H9 (cell line): Measurements from ENCODE around the gene PGA3. TPM values are rescaled to one million over a fixed set of nuclear protein-coding genes. Genes with fewer than 3 reads are reported as not detected.

Experiments used
- DNase-seq: peaks from one replicate; pipeline ENCODE4 v3.0.0-alpha.2; 2017
- H2AFZ ChIP-seq: one replicate; pipeline ENCODE4 v1.6.1; 2013; ENCODE audit warnings: mild to moderate bottlenecking, low read length, control low read depth, moderate library complexity
- H2AK5ac ChIP-seq: 2 replicates; pipeline ENCODE4 v1.6.1; 2013; ENCODE audit warnings: low read length, control low read depth, mixed read lengths; ENCODE audit not compliant: insufficient read length
- H2BK120ac ChIP-seq: one replicate; pipeline ENCODE4 v1.6.1; 2013; ENCODE audit warnings: low read depth, mild to moderate bottlenecking, low read length, control low read depth, inconsistent platforms; ENCODE audit not compliant: poor library complexity, severe bottlenecking
- H2BK12ac ChIP-seq: 2 replicates; pipeline ENCODE4 v1.6.1; 2013; ENCODE audit warnings: low read length, control low read depth, mixed read lengths, low read depth; ENCODE audit not compliant: insufficient read length
- H2BK15ac ChIP-seq: 2 replicates; pipeline ENCODE4 v1.6.1; 2013; ENCODE audit warnings: low read depth, low read length, control low read depth
- H2BK20ac ChIP-seq: one replicate; pipeline ENCODE4 v1.6.1; 2013; ENCODE audit warnings: low read depth, mild to moderate bottlenecking, low read length, control low read depth, inconsistent platforms; ENCODE audit not compliant: poor library complexity, severe bottlenecking
- H2BK5ac ChIP-seq: 2 replicates; pipeline ENCODE4 v1.6.1; 2013; ENCODE audit warnings: low read length, control low read depth, mixed read lengths; ENCODE audit not compliant: insufficient read length
- H3K14ac ChIP-seq: 2 replicates; pipeline ENCODE4 v1.6.1; 2013; ENCODE audit warnings: low read length, control low read depth; ENCODE audit not compliant: insufficient read depth
- H3K18ac ChIP-seq: 2 replicates; pipeline ENCODE4 v1.6.1; 2013; ENCODE audit warnings: low read depth, mild to moderate bottlenecking, mixed read lengths, low read length, control low read depth; ENCODE audit not compliant: insufficient read length
- H3K23ac ChIP-seq: 2 replicates; pipeline ENCODE4 v1.6.1; 2013; ENCODE audit warnings: low read length, control low read depth, mixed read lengths, low read depth; ENCODE audit not compliant: insufficient read length
- H3K23me2 ChIP-seq: 2 replicates; pipeline ENCODE4 v1.6.1; 2013; ENCODE audit warnings: low read depth, mild to moderate bottlenecking, mixed read lengths, low read length, control low read depth; ENCODE audit not compliant: insufficient read length, poor library complexity, severe bottlenecking
- H3K27ac ChIP-seq: 2 replicates; pipeline ENCODE4 v1.5.1; 2013; ENCODE audit warnings: low read length, control low read depth, mixed read lengths, low read depth; ENCODE audit not compliant: insufficient read length
- H3K27me3 ChIP-seq: 2 replicates; pipeline ENCODE4 v1.6.1; 2013; ENCODE audit warnings: low read length, control low read depth, inconsistent platforms; ENCODE audit not compliant: insufficient read depth
- H3K4ac ChIP-seq: 2 replicates; pipeline ENCODE4 v1.6.1; 2013; ENCODE audit warnings: low read depth, mild to moderate bottlenecking, control low read depth, inconsistent platforms, low read length, moderate library complexity
- H3K4me1 ChIP-seq: 2 replicates; pipeline ENCODE4 v1.6.1; 2013; ENCODE audit warnings: low read length, control low read depth, inconsistent platforms; ENCODE audit not compliant: insufficient read depth
- H3K4me2 ChIP-seq: 2 replicates; pipeline ENCODE4 v1.6.1; 2013; ENCODE audit warnings: low read length, control low read depth, mixed read lengths; ENCODE audit not compliant: insufficient read length, insufficient read depth
- H3K56ac ChIP-seq: 2 replicates; pipeline ENCODE4 v1.6.1; 2013; ENCODE audit warnings: low read depth, mild to moderate bottlenecking, mixed read lengths, low read length, control low read depth; ENCODE audit not compliant: insufficient read length
- H3K79me1 ChIP-seq: 2 replicates; pipeline ENCODE4 v1.6.1; 2013; ENCODE audit warnings: low read depth, mild to moderate bottlenecking, moderate library complexity, low read length, control low read depth, inconsistent platforms; ENCODE audit not compliant: insufficient read depth, poor library complexity, severe bottlenecking
- H3K79me2 ChIP-seq: 2 replicates; pipeline ENCODE4 v1.6.1; 2013; ENCODE audit warnings: low read length, control low read depth, inconsistent platforms; ENCODE audit not compliant: insufficient read depth
- H3K9ac ChIP-seq: 2 replicates; pipeline ENCODE4 v1.6.1; 2013; ENCODE audit warnings: low read length, control low read depth, mixed read lengths; ENCODE audit not compliant: insufficient read length; ENCODE audit errors: extremely low read depth
- H3K9me3 ChIP-seq: one replicate; pipeline ENCODE4 v1.6.1; 2013; ENCODE audit warnings: low read depth, low read length, inconsistent platforms; ENCODE audit not compliant: control insufficient read depth
- H3T11ph ChIP-seq: one replicate; pipeline ENCODE4 v1.6.1; 2013; ENCODE audit warnings: mild to moderate bottlenecking, low read length, control low read depth, inconsistent platforms
- H4K20me1 ChIP-seq: one replicate; pipeline ENCODE4 v1.6.1; 2013; ENCODE audit not compliant: control insufficient read depth, insufficient read length, insufficient read depth
- H4K5ac ChIP-seq: 2 replicates; pipeline ENCODE4 v1.6.1; 2013; ENCODE audit warnings: low read depth, mild to moderate bottlenecking, mixed read lengths, low read length, control low read depth; ENCODE audit not compliant: insufficient read length
- H4K8ac ChIP-seq: replicated peaks from 2 replicates; pipeline ENCODE4 v1.6.1; 2013; ENCODE audit warnings: low read length, control low read depth, mixed read lengths, low read depth; ENCODE audit not compliant: insufficient read length
- H4K91ac ChIP-seq: 2 replicates; pipeline ENCODE4 v1.6.1; 2013; ENCODE audit warnings: low read depth, mild to moderate bottlenecking, moderate library complexity, mixed read lengths, low read length, control low read depth; ENCODE audit not compliant: insufficient read length
- H3K27ac Mint-ChIP-seq, 3 experiments: 2 replicates in 2 of 3; 3 replicates in 1 of 3; pipeline ENCODE4 v1.8.0; 2020 to 2021; ENCODE audit warnings: mixed read lengths in 3 of 3, mild to moderate bottlenecking in 1 of 3, moderate library complexity in 1 of 3
- H3K27me3 Mint-ChIP-seq: 2 replicates; pipeline ENCODE4 v1.8.0; 2021; ENCODE audit warnings: low read depth, mild to moderate bottlenecking, moderate library complexity, mixed read lengths
- H3K36me3 Mint-ChIP-seq, 3 experiments: 2 replicates in 2 of 3; 3 replicates in 1 of 3; pipeline ENCODE4 v1.8.0; 2020 to 2021; ENCODE audit warnings: low read depth in 3 of 3, mixed read lengths in 3 of 3; ENCODE audit not compliant: insufficient read depth in 1 of 3
- H3K4me1 Mint-ChIP-seq, 2 experiments: 2 replicates each; pipeline ENCODE4 v1.8.0; 2020; ENCODE audit warnings: mixed read lengths in 2 of 2
- H3K4me3 Mint-ChIP-seq, 2 experiments: 2 replicates in 1 of 2; 3 replicates in 1 of 2; pipeline ENCODE4 v1.8.0; 2020 to 2021; ENCODE audit warnings: mild to moderate bottlenecking in 2 of 2, mixed read lengths in 2 of 2, moderate library complexity in 1 of 2
- H3K9me3 Mint-ChIP-seq, 2 experiments: 2 replicates in 1 of 2; 3 replicates in 1 of 2; pipeline ENCODE4 v1.8.0; 2020; ENCODE audit warnings: mild to moderate bottlenecking in 2 of 2, mixed read lengths in 2 of 2, moderate library complexity in 1 of 2
- CTCF ChIP-seq: fragments of 200-600 bp; sonication (generic); conservative IDR thresholded peaks from 3 replicates; pipeline ENCODE4 v1.8.0; 2021; ENCODE audit warnings: antibody characterized with exemption, mild to moderate bottlenecking
- WGBS: extraction: QIAGEN DNeasy Blood & Tissue Kit; methylation state at CpG from one replicate; pipeline ENCODE4 v1.1.7; 2013; ENCODE audit warnings: missing lambda C conversion rate, low lambda C conversion rate, mixed read lengths; ENCODE audit not compliant: insufficient read length; ENCODE audit errors: extremely low coverage; 5-methylcytosine and 5-hydroxymethylcytosine counted together
- total RNA-seq: library from RNA; stranded (reverse); gene quantifications from 2 replicates; pipeline ENCODE4 v1.2.1, GENCODE V29; 2021

Gene PGA3
- total RNA-seq, 1 experiment from 2014 or later = not detected

GRCh38 chr11:61171907-61172306 lies 31.4 kb upstream of the PGA3 start:
- Histone ChIP-seq H3K27me3 (no peaks in the 10 kb centered on the region), H2BK5ac (no peak overlapping the region), H4K5ac (no peak overlapping the region), H2BK15ac (no peak overlapping the region), H3K79me2 (no peaks in the 10 kb centered on the region), H3K9me3 (no peaks in the 10 kb centered on the region), H4K8ac (no peak overlapping the region), H3K56ac (no peak overlapping the region), H3K4ac (no peak overlapping the region), H3K23ac (no peak overlapping the region), H3K23me2 (no peaks in the 10 kb centered on the region), H3K4me2 (no peak overlapping the region), H4K91ac (no peak overlapping the region), H4K20me1 (no peaks in the 10 kb centered on the region), H2AK5ac (no peak overlapping the region), H2BK12ac (no peak overlapping the region), H3K27ac (no peak overlapping the region), H3K9ac (no peak overlapping the region), H3K4me1 (no peaks in the 10 kb centered on the region), H2AFZ (no peak overlapping the region), H3T11ph (no peak overlapping the region), H3K18ac (no peak overlapping the region), H3K14ac (no peak overlapping the region), H2BK120ac (no peak overlapping the region), H2BK20ac (no peak overlapping the region), H3K79me1 (no peaks in the 10 kb centered on the region)
- no peak for TF ChIP-seq CTCF
- no peak for DNase-seq
- no peaks in the 10 kb centered on the region for H3K4me1 Mint-ChIP-seq
- peaks cover 7 to 9% of the 10 kb centered on the region in 2 experiments; a peak in 4 of 5 replicates for H3K9me3 Mint-ChIP-seq
- WGBS = 100% methylated on average over 1 of the region's 3 CpGs
- H3K36me3 Mint-ChIP-seq = peaks cover 0 to 4% (median 0%) of the 10 kb centered on the region in 3 experiments; a peak in 1 of 7 replicates
- H3K27ac Mint-ChIP-seq = no peak overlapping the region
- no peak overlapping the region for H3K4me3 Mint-ChIP-seq
- peaks cover 36% of the 10 kb centered on the region for H3K27me3 Mint-ChIP-seq
